Spleen (tissue), 7 donors: Measurements from ENCODE around the gene AKNA.

Experiments used
- POLR2A ChIP-seq, 3 donors: fragments of 450-650 bp; IDR thresholded peaks; one replicate each; pipeline ENCODE4 v1.5.1; 2017; ENCODE audit warnings: antibody characterized with exemption in 3 of 3, mild to moderate bottlenecking in 1 of 3
- POLR2AphosphoS5 ChIP-seq, 3 donors: sonication (generic); formaldehyde crosslinking; IDR thresholded peaks; one replicate each; pipeline ENCODE4 v1.5.1; 2017; ENCODE audit warnings: antibody characterized with exemption in 3 of 3
- TF ChIP-seq, protein P1 (sequence below), 11 experiments: fragments of 200-600 bp in 7 of 11; fragments of 450-650 bp in 4 of 11; sonication (generic) in 4 of 11; IDR thresholded peaks in 8 of 11; conservative IDR thresholded peaks in 3 of 11; 1 replicate in 7 of 11; 2 replicates in 4 of 11; pipeline versions ENCODE4 v1.4.0 to v1.8.0; 2016 to 2021; ENCODE audit warnings: antibody characterized with exemption in 11 of 11, inconsistent platforms in 4 of 11, mild to moderate bottlenecking in 1 of 11
- donor health status: DM: no; HTN: no; CAD: no; lungs with moderate emphysema.
- donor health status: DM: no; HTN: no; CAD: no.
- donor health status: DM: no; HTN: no; CAD: no.

DNA sequence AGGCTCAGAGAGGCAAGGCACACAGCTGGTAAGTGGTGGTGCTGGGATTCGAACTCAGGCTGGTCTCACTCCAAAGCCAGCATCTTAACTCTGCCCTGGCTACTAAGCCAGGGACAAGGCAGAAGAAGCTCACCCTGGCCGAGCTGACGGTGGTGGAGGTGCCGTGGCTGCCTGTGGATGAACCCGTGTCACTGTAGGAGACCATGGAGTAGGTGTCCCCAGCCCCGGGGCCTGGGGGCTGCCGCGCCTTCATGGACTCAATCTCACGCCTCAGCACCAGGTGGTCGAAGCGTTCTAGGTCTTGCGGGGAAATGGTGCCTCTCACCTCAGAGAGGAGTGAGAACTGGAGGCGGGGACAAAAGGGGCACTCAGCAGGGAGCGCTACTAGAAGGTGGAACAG, 35.4 kb upstream of the AKNA start:
- TF ChIP-seq, protein P1, sequence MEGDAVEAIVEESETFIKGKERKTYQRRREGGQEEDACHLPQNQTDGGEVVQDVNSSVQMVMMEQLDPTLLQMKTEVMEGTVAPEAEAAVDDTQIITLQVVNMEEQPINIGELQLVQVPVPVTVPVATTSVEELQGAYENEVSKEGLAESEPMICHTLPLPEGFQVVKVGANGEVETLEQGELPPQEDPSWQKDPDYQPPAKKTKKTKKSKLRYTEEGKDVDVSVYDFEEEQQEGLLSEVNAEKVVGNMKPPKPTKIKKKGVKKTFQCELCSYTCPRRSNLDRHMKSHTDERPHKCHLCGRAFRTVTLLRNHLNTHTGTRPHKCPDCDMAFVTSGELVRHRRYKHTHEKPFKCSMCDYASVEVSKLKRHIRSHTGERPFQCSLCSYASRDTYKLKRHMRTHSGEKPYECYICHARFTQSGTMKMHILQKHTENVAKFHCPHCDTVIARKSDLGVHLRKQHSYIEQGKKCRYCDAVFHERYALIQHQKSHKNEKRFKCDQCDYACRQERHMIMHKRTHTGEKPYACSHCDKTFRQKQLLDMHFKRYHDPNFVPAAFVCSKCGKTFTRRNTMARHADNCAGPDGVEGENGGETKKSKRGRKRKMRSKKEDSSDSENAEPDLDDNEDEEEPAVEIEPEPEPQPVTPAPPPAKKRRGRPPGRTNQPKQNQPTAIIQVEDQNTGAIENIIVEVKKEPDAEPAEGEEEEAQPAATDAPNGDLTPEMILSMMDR (IDR thresholded peaks at IDR 0.05 in 8 of 11, conservative IDR thresholded peaks at IDR 0.05 in 3 of 11), result no peak
- TF ChIP-seq POLR2A (IDR thresholded peaks at IDR 0.05) (no peak), POLR2AphosphoS5 (IDR thresholded peaks at IDR 0.05) (no peak)
